ENCODE measurements around the gene PBX4. TPM values are rescaled to one million over a fixed set of nuclear protein-coding genes. Genes with fewer than 3 reads are reported as not detected.

The PBX4 gene
- total RNA-seq, 1 donor from 2014 or later, result 0.93 TPM

- Mint-ChIP-seq H3K4me1 (ENCODE audit: low read depth, unreplicated experiment) (peaks cover 16% of the 10 kb centered on the region), H3K4me3 (ENCODE audit: unreplicated experiment) (no peak overlapping the region), H3K27me3 (ENCODE audit: low read depth, unreplicated experiment) (no peaks in the 10 kb centered on the region), H3K27ac (ENCODE audit: unreplicated experiment) (no peak overlapping the region), H3K36me3 (ENCODE audit: low read depth, unreplicated experiment) (peaks cover 7% of the 10 kb centered on the region), H3K9me3 (ENCODE audit: unreplicated experiment) (no peaks in the 10 kb centered on the region)
- DNase-seq (ENCODE audit: low read depth) (no peak), FAIRE-seq (no peak)
- Histone ChIP-seq H3K9ac (ENCODE audit: low read length) (no peak overlapping the region), H3K4me2 (ENCODE audit: low read length) (no peak overlapping the region), H4K20me1 (ENCODE audit: insufficient read depth, low read length) (peaks cover 74% of the 10 kb centered on the region), H3K79me2 (ENCODE audit: insufficient read depth, low read length) (peaks cover 26% of the 10 kb centered on the region), H3K4me3 (ENCODE audit: insufficient read depth, low read depth, low read length) (no peak overlapping the region), H3K4me1 (ENCODE audit: insufficient read depth, low read length) (no peaks in the 10 kb centered on the region), H3K36me3 (ENCODE audit: insufficient read depth, low read length) (peaks cover 3% of the 10 kb centered on the region), H3K9me3 (ENCODE audit: insufficient read depth, low read depth, low read length) (no peaks in the 10 kb centered on the region), H3K27me3 (ENCODE audit: insufficient read depth, low read length) (no peaks in the 10 kb centered on the region), H3K27ac (ENCODE audit: low read depth, low read length) (no peak overlapping the region), H2AFZ (ENCODE audit: low read depth, low read length) (no peak overlapping the region)
- TF ChIP-seq CTCF (IDR thresholded peaks at IDR 0.05; ENCODE audit: insufficient read depth, low read depth, low read length), result no peak
- TF ChIP-seq EZH2 (IDR thresholded peaks at IDR 0.05; ENCODE audit: insufficient read depth, low read length), result no peak
Observed at GRCh38 chr19:19527674-19528625, 90.5 kb downstream of the PBX4 start.

- no peak overlapping the region for H3K4me3 Mint-ChIP-seq (ENCODE audit: unreplicated experiment)
- Histone ChIP-seq H3K27ac (ENCODE audit: low read depth, low read length) (no peak overlapping the region), H3K9me3 (ENCODE audit: insufficient read depth, low read depth, low read length) (no peaks in the 10 kb centered on the region), H3K27me3 (ENCODE audit: insufficient read depth, low read length) (no peaks in the 10 kb centered on the region), H4K20me1 (ENCODE audit: insufficient read depth, low read length) (peaks cover 73% of the 10 kb centered on the region), H3K9ac (ENCODE audit: low read length) (no peak overlapping the region), H3K4me2 (ENCODE audit: low read length) (no peak overlapping the region), H3K4me3 (ENCODE audit: insufficient read depth, low read depth, low read length) (no peak overlapping the region), H2AFZ (ENCODE audit: low read depth, low read length) (no peak overlapping the region), H3K4me1 (ENCODE audit: insufficient read depth, low read length) (no peaks in the 10 kb centered on the region), H3K79me2 (ENCODE audit: insufficient read depth, low read length) (peaks cover 31% of the 10 kb centered on the region), H3K36me3 (ENCODE audit: insufficient read depth, low read length) (peaks cover 3% of the 10 kb centered on the region)
- peaks cover 7% of the 10 kb centered on the region for H3K36me3 Mint-ChIP-seq (ENCODE audit: low read depth, unreplicated experiment)
- no peak overlapping the region for H3K27ac Mint-ChIP-seq (ENCODE audit: unreplicated experiment)
- TF ChIP-seq CTCF (IDR thresholded peaks at IDR 0.05; ENCODE audit: insufficient read depth, low read depth, low read length) (no peak), EZH2 (IDR thresholded peaks at IDR 0.05; ENCODE audit: insufficient read depth, low read length) (no peak)
- H3K27me3 Mint-ChIP-seq (ENCODE audit: low read depth, unreplicated experiment), result no peaks in the 10 kb centered on the region
- H3K4me1 Mint-ChIP-seq (ENCODE audit: low read depth, unreplicated experiment), result peaks cover 16% of the 10 kb centered on the region
- DNase-seq (ENCODE audit: low read depth) (no peak), FAIRE-seq (no peak)
- H3K9me3 Mint-ChIP-seq (ENCODE audit: unreplicated experiment), result no peaks in the 10 kb centered on the region
Observed at GRCh38 chr19:19527371-19527656, 91.2 kb downstream of the PBX4 start.

Measured in astrocyte (in vitro differentiated cells and primary cell).